Measurements from ENCODE around the gene STXBP2. TPM values are rescaled to one million over a fixed set of nuclear protein-coding genes. Genes with fewer than 3 reads are reported as not detected.

STXBP2 gene
- total RNA-seq, 4 donors from 2014 or later: 48.8 to 89.2 (median 70.2) TPM

DNA sequence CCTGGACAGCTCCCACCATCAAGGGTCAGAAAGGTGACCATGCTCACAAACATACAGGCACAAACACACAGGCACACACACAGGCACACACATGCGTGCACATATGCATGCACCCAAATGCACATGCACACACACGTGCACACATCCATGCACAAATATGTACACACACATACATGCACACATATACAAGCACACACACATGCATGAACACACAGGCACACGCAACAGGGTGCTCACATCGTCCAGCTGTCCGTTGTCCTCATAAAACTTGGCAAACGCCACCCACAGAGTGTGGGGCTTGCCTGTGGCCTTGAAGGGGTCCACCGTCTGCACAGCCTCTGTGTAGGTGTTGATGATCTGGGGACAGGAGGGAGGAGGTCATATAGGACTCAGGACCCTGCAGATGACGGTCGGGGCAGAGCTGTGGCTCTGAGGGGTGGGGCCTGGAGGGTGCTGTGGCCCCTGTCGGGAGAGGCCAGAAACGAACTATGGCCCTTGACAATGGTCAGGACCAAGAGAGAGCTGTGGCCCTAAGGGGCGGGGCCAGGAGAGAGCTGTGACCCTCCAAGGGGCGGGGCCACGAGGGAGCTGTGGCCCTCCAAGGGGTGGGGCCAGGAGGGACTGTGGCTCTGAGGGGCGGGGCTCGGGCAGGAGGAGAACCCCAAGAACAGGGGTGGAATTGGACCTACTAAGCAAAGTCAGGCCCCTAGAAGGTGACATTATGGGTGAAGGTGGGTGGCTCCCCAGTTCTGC is 13.8 kb upstream of the STXBP2 start:
- intact Hi-C loops (cut with DNase I): no loop called here
- peaks cover 50 to 65% of the 10 kb centered on the region in 2 donors for H3K36me3 ChIP-seq
- no peak for TF ChIP-seq POLR2A (IDR thresholded peaks at IDR 0.05)
- no peak for TF ChIP-seq CTCF (IDR thresholded peaks at IDR 0.05)
- H3K4me3 ChIP-seq (replicated peaks in 1 of 3): no peak overlapping the region
- peaks cover 24 to 27% of the 10 kb centered on the region in 2 donors for H3K4me1 ChIP-seq
- H3K27ac ChIP-seq: no peak overlapping the region
- WGBS, 2 donors: 91 to 96% methylated on average over 13 to 16 of the region's 16 CpGs
- no peak for DNase-seq
- no peaks in the 10 kb centered on the region for H3K27me3 ChIP-seq
- no peaks in the 10 kb centered on the region for H3K9me3 ChIP-seq

- 94 to 95% methylated on average over 25 to 29 of the region's 39 CpGs for WGBS, 2 donors
- peaks cover 24 to 27% of the 10 kb centered on the region in 2 donors for H3K4me1 ChIP-seq
- TF ChIP-seq CTCF (IDR thresholded peaks at IDR 0.05) (no peak), POLR2A (IDR thresholded peaks at IDR 0.05) (no peak)
- DNase-seq: no peak
- peaks cover 50 to 65% of the 10 kb centered on the region in 2 donors for H3K36me3 ChIP-seq
- H3K27ac ChIP-seq: no peak overlapping the region
- no peaks in the 10 kb centered on the region for H3K27me3 ChIP-seq
- no peaks in the 10 kb centered on the region for H3K9me3 ChIP-seq
- intact Hi-C loops (cut with DNase I): no loop called here
- H3K4me3 ChIP-seq (replicated peaks in 1 of 3): no peak overlapping the region
Measured at GRCh38 chr19:7623725-7624603, 12.9 kb upstream of the STXBP2 start.

GRCh38 chr19:7624810-7625209 is 12.1 kb upstream of the STXBP2 start:
- WGBS, 2 donors: 90 to 94% methylated on average over 15 to 17 of the region's 17 CpGs
- H3K27ac ChIP-seq: no peak overlapping the region
- peaks cover 50 to 62% of the 10 kb centered on the region in 2 donors for H3K36me3 ChIP-seq
- H3K9me3 ChIP-seq: no peaks in the 10 kb centered on the region
- no peak for DNase-seq
- peaks cover 18 to 21% of the 10 kb centered on the region in 2 donors for H3K4me1 ChIP-seq
- TF ChIP-seq CTCF (IDR thresholded peaks at IDR 0.05) (no peak), POLR2A (IDR thresholded peaks at IDR 0.05) (no peak)
- H3K27me3 ChIP-seq: no peaks in the 10 kb centered on the region
- no peak overlapping the region for H3K4me3 ChIP-seq (replicated peaks in 1 of 3)
- intact Hi-C loops (cut with DNase I): no loop called here

DNA sequence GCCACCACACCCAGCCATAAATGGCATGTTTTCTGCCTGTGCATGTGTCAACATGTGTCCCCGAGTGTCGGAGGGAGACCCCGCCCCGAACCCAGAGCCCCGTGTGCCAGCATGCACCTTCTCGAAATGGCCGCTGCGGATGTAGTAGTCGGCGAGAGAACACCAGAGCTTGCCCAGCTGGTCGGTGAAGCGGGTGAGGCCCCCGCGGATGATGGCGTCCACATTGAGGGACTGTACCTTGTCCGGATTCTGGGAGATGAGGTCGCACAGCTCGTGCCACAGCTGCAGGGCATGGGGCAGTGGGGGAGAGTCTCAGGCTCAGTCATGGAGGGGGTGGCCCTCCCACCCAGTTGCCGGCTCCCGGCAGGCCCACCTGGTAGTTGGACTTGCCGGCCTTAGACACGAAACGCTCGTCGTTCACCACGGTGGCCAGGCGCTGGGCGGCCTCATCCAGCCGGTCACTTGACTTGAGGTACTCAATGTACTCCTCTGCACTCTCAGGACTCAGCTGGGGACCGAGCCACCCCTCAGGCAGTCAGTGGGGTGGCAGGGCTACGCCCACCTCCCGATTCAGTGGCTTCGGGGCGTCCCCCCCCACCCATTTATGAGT is 11.0 kb upstream of the STXBP2 start:
- Histone ChIP-seq H3K4me3 (replicated peaks in 1 of 3) (no peak overlapping the region), H3K36me3 (peaks cover 39 to 53% of the 10 kb centered on the region in 2 donors), H3K27ac (no peak overlapping the region), H3K9me3 (no peaks in the 10 kb centered on the region), H3K4me1 (peaks cover 23% of the 10 kb centered on the region in 2 donors), H3K27me3 (no peaks in the 10 kb centered on the region)
- TF ChIP-seq CTCF (IDR thresholded peaks at IDR 0.05) (no peak), POLR2A (IDR thresholded peaks at IDR 0.05) (no peak)
- DNase-seq: no peak
- WGBS, 2 donors: 97% methylated on average over 14 to 33 of the region's 34 CpGs
- intact Hi-C loops (cut with DNase I): no loop called here

Measured in thyroid gland (tissue), 4 donors.